Fibroblast of villous mesenchyme (primary cell): ENCODE results near the gene SDF4. TPM values are rescaled to one million over a fixed set of nuclear protein-coding genes. Genes with fewer than 3 reads are reported as not detected.
A peak's percentile ranks its signal among the peaks of the same experiment; 100 is the strongest.

Experiments used
- small RNA-seq: library from RNA; depleted of rRNA; stranded (forward); fragments of <200 nt; gene quantifications from one replicate; pipeline ENCODE3, GENCODE V24; 2012
- total RNA-seq: library from RNA; depleted of rRNA; stranded (reverse); fragments of >200 nt; gene quantifications from 2 replicates; pipeline ENCODE4 v1.2.3, GENCODE V29; 2012

Gene SDF4
- total RNA-seq, 1 donor, result 88.9 TPM

Small RNA genes lying within 50 kb of the gene (small RNA-seq; reads per million reads assigned to genes)
- 0.38 reads per million for gene MIR200A
- 1.5 reads per million, percentile 36 among the genes with 10 or more reads in this experiment for gene MIR200B
- not detected for gene MIR429

Other genes starting within 250 kb of the SDF4 start
- under 0.01 and 0.43 TPM in 2 replicates for gene PERM1, start 249.9 kb downstream of the SDF4 start, total RNA-seq
- 2.2 and 8.1 TPM in 2 replicates for gene HES4, start 231.9 kb downstream of the SDF4 start, total RNA-seq
- gene ISG15, start 218.5 kb downstream of the SDF4 start, total RNA-seq, result 132 and 137 TPM in 2 replicates
- gene AGRN, start 211.9 kb downstream of the SDF4 start, total RNA-seq, result 77.0 and 95.9 TPM in 2 replicates
- not detected in 2 replicates for gene RNF223, start 157.7 kb downstream of the SDF4 start, total RNA-seq
- gene C1orf159, start 115.9 kb downstream of the SDF4 start, total RNA-seq, result 6.5 and 7.1 TPM in 2 replicates
- gene TTLL10, start 58.1 kb downstream of the SDF4 start, total RNA-seq, result not detected in 2 replicates
- gene TNFRSF18, start 25.4 kb downstream of the SDF4 start, total RNA-seq, result not detected in 2 replicates
- gene TNFRSF4, start 17.8 kb downstream of the SDF4 start, total RNA-seq, result 0.32 and 0.43 TPM in 2 replicates
- gene B3GALT6, start 236 bp upstream of the SDF4 start, total RNA-seq, result 25.0 and 30.3 TPM in 2 replicates
- gene C1QTNF12, start 14.7 kb upstream of the SDF4 start, total RNA-seq, result 0.32 and 0.43 TPM in 2 replicates
- 49.9 and 51.4 TPM in 2 replicates for gene UBE2J2, start 41.9 kb upstream of the SDF4 start, total RNA-seq
- 0.86 and 0.97 TPM in 2 replicates for gene SCNN1D, start 48.4 kb upstream of the SDF4 start, total RNA-seq
- gene ACAP3, start 75.9 kb upstream of the SDF4 start, total RNA-seq, result 43.2 and 54.8 TPM in 2 replicates
- 25.0 and 36.7 TPM in 2 replicates for gene PUSL1, start 76.6 kb upstream of the SDF4 start, total RNA-seq
- gene INTS11, start 92.7 kb upstream of the SDF4 start, total RNA-seq, result 57.9 and 61.2 TPM in 2 replicates
- 11.7 and 13.2 TPM in 2 replicates for gene CPTP, start 92.8 kb upstream of the SDF4 start, total RNA-seq
- under 0.01 TPM in 2 replicates for gene TAS1R3, start 99.3 kb upstream of the SDF4 start, total RNA-seq
- gene DVL1, start 117.4 kb upstream of the SDF4 start, total RNA-seq, result 69.5 and 70.9 TPM in 2 replicates
- gene MXRA8, start 126.6 kb upstream of the SDF4 start, total RNA-seq, result 249 and 351 TPM in 2 replicates
- 94.1 and 116 TPM in 2 replicates for gene AURKAIP1, start 143.2 kb upstream of the SDF4 start, total RNA-seq
- 94.7 and 130 TPM in 2 replicates for gene CCNL2, start 167.3 kb upstream of the SDF4 start, total RNA-seq
- gene MRPL20, start 175.3 kb upstream of the SDF4 start, total RNA-seq, result 85.5 and 96.6 TPM in 2 replicates
- 0.43 and 1.6 TPM in 2 replicates for gene ANKRD65, start 189.3 kb upstream of the SDF4 start, total RNA-seq
- gene VWA1, start 203.7 kb upstream of the SDF4 start, total RNA-seq, result 5.6 and 6.8 TPM in 2 replicates
- gene ATAD3C, start 217.7 kb upstream of the SDF4 start, total RNA-seq, result under 0.01 and 0.32 TPM in 2 replicates
- 17.3 and 20.0 TPM in 2 replicates for gene ATAD3B, start 239.8 kb upstream of the SDF4 start, total RNA-seq